ENCODE measurements around the gene SPEG.

The SPEG gene

GRCh38 chr2:219541611-219542180 lies 107.1 kb downstream of the SPEG start:
- peak overlapping the region; percentile 9 for H3K4me3 ChIP-seq (ENCODE audit: control insufficient read depth, low read depth, low read length)
- DNase-seq (ENCODE audit: low read depth) = peak; percentile 60
- TF ChIP-seq CTCF (conservative IDR thresholded peaks at IDR 0.05; ENCODE audit: control insufficient read depth, insufficient read depth, low read depth, low read length) = peak; percentile 60

GRCh38 chr2:219542931-219543595 lies 108.4 kb downstream of the SPEG start:
- DNase-seq (ENCODE audit: low read depth) = peak; percentile 19
- peak overlapping the region; percentile 55 for H3K4me3 ChIP-seq (ENCODE audit: control insufficient read depth, low read depth, low read length)
- TF ChIP-seq CTCF (conservative IDR thresholded peaks at IDR 0.05; ENCODE audit: control insufficient read depth, insufficient read depth, low read depth, low read length) = no peak

GRCh38 chr2:219543596-219544358 lies 109.1 kb downstream of the SPEG start, which contains the start of the genes CHPF and TMEM198:
Gene CHPF (minus strand): TSS chr2:219543809. CDS start chr2:219543538, 271 bp downstream.
Gene TMEM198 (plus strand): TSS chr2:219544028. CDS start chr2:219544728, 700 bp downstream.
- peak; percentile 96 for DNase-seq (ENCODE audit: low read depth)
- no peak for TF ChIP-seq CTCF (conservative IDR thresholded peaks at IDR 0.05; ENCODE audit: control insufficient read depth, insufficient read depth, low read depth, low read length)
- peak within 1 kb of the TSS; percentile 55 for H3K4me3 ChIP-seq (ENCODE audit: control insufficient read depth, low read depth, low read length)

- no peak for DNase-seq (ENCODE audit: low read depth)
- H3K4me3 ChIP-seq (ENCODE audit: control insufficient read depth, low read depth, low read length) = no peak overlapping the region
These were observed 109.9 kb downstream of the SPEG start for GRCh38 chr2:219544567-219544966.

GRCh38 chr2:219545295-219545942 lies 110.8 kb downstream of the SPEG start:
- DNase-seq (ENCODE audit: low read depth) = no peak
- no peak for TF ChIP-seq CTCF (conservative IDR thresholded peaks at IDR 0.05; ENCODE audit: control insufficient read depth, insufficient read depth, low read depth, low read length)
- H3K4me3 ChIP-seq (ENCODE audit: control insufficient read depth, low read depth, low read length) = no peak overlapping the region

More at GRCh38 chr2:219544567-219544966, 109.9 kb downstream of the SPEG start:
- no peak for TF ChIP-seq CTCF (conservative IDR thresholded peaks at IDR 0.05; ENCODE audit: control insufficient read depth, insufficient read depth, low read depth, low read length)

- DNase-seq (ENCODE audit: low read depth) = no peak
- no peak for TF ChIP-seq CTCF (conservative IDR thresholded peaks at IDR 0.05; ENCODE audit: control insufficient read depth, insufficient read depth, low read depth, low read length)
- no peak overlapping the region for H3K4me3 ChIP-seq (ENCODE audit: control insufficient read depth, low read depth, low read length)
These were observed 111.3 kb downstream of the SPEG start for GRCh38 chr2:219545943-219546352.

All from fibroblast of mammary gland (primary cell).